MM.1S (cell line): ENCODE results near the gene BNIP5.

ENCODE experiments used
- DNase-seq: peaks from one replicate; pipeline ENCODE4 v3.0.0-alpha.2; 2015
- H2AFZ ChIP-seq: fragments of 300-600 bp; sonication (generic); 2 replicates; pipeline ENCODE4 v1.6.0; 2016; ENCODE audit warnings: antibody characterized with exemption, low read length
- H3F3A ChIP-seq: fragments of 300-600 bp; sonication (generic); 2 replicates; pipeline ENCODE4 v1.6.1; 2016; ENCODE audit warnings: mild to moderate bottlenecking, antibody characterized with exemption, low read length, moderate library complexity, mixed read lengths; ENCODE audit not compliant: insufficient read depth
- H3K27ac ChIP-seq: fragments of 300-600 bp; sonication (generic); 2 replicates; pipeline ENCODE4 v1.5.1; 2016; ENCODE audit warnings: mild to moderate bottlenecking, low read length
- H3K27me3 ChIP-seq: fragments of 300-600 bp; sonication (generic); replicated peaks from 2 replicates; pipeline ENCODE4 v1.6.0; 2016; ENCODE audit warnings: low read length; ENCODE audit not compliant: insufficient read depth
- H3K36me3 ChIP-seq: fragments of 300-600 bp; sonication (generic); replicated peaks from 2 replicates; pipeline ENCODE4 v1.6.1; 2016; ENCODE audit warnings: mild to moderate bottlenecking, low read length, mixed read lengths; ENCODE audit not compliant: insufficient read depth
- H3K4me1 ChIP-seq: fragments of 300-600 bp; sonication (generic); 2 replicates; pipeline ENCODE4 v1.6.1; 2016; ENCODE audit warnings: low read length, mixed read lengths
- H3K4me2 ChIP-seq: fragments of 300-600 bp; sonication (generic); 2 replicates; pipeline ENCODE4 v1.6.0; 2016; ENCODE audit warnings: low read depth, low read length
- H3K4me3 ChIP-seq: fragments of 300-600 bp; sonication (generic); 2 replicates; pipeline ENCODE4 v1.5.1; 2016; ENCODE audit warnings: low read length, mixed read lengths
- H3K79me2 ChIP-seq: fragments of 300-600 bp; sonication (generic); 2 replicates; pipeline ENCODE4 v1.6.1; 2016; ENCODE audit warnings: mixed run types, low read length, mixed read lengths
- H3K9ac ChIP-seq: fragments of 300-600 bp; sonication (generic); 2 replicates; pipeline ENCODE4 v1.6.1; 2016; ENCODE audit warnings: low read length, mixed read lengths
- H3K9me2 ChIP-seq: fragments of 300-600 bp; sonication (generic); replicated peaks from 2 replicates; pipeline ENCODE4 v1.6.1; 2016; ENCODE audit warnings: mild to moderate bottlenecking, low read length, mixed read lengths; ENCODE audit not compliant: insufficient read depth
- H3K9me3 ChIP-seq: fragments of 300-600 bp; sonication (generic); replicated peaks from 2 replicates; pipeline ENCODE4 v1.6.1; 2016; ENCODE audit warnings: mild to moderate bottlenecking, low read length, mixed read lengths; ENCODE audit not compliant: insufficient read depth
- H4K20me1 ChIP-seq: fragments of 300-600 bp; sonication (generic); 2 replicates; pipeline ENCODE4 v1.6.1; 2016; ENCODE audit warnings: mild to moderate bottlenecking, low read length, moderate library complexity, mixed read lengths; ENCODE audit not compliant: insufficient read depth
- EZH2 ChIP-seq: fragments of 300-600 bp; sonication (generic); optimal IDR thresholded peaks from 2 replicates; pipeline ENCODE3; 2017; ENCODE audit warnings: low read depth, mild to moderate bottlenecking, antibody characterized with exemption, low read length, mixed read lengths
- EZH2phosphoT487 ChIP-seq: fragments of 300-600 bp; sonication (generic); IDR thresholded peaks from 2 replicates; pipeline ENCODE4 v1.6.1; 2018; ENCODE audit warnings: antibody characterized with exemption, low read length
- TF ChIP-seq, protein P1 (sequence below): fragments of 300-600 bp; sonication (generic); IDR thresholded peaks from 2 replicates; pipeline ENCODE4 v1.5.1; 2016; ENCODE audit warnings: antibody characterized with exemption, low read length, mixed read lengths

The BNIP5 gene

DNA sequence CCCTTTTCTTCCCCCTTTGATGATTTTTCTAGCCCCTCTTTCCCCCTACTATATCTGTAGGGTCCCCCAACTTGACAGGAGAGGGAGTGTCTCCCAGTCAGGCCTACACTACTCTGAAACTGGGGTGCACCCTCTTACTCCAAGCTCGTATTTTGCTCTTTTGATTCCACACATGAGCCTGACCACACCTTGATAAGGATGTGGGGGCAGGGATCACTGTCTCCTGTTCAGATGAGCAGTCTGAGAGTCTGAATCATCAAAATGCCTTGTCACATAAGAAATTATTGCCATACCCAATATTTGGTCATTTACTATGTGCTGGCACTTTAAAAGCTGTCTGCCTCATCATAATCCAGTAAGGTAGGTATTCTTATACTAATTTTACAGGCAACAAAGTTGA is 50.9 kb downstream of the BNIP5 start:
- DNase-seq = no peak
- H3K4me1 ChIP-seq = no peaks in the 10 kb centered on the region
- H3K9ac ChIP-seq = no peak overlapping the region
- no peak overlapping the region for H3K4me2 ChIP-seq
- H3K79me2 ChIP-seq = no peaks in the 10 kb centered on the region
- H3K27ac ChIP-seq = no peak overlapping the region
- no peak overlapping the region for H3K4me3 ChIP-seq
- H3K9me2 ChIP-seq = no peaks in the 10 kb centered on the region
- no peak for TF ChIP-seq EZH2
- TF ChIP-seq, protein P1, sequence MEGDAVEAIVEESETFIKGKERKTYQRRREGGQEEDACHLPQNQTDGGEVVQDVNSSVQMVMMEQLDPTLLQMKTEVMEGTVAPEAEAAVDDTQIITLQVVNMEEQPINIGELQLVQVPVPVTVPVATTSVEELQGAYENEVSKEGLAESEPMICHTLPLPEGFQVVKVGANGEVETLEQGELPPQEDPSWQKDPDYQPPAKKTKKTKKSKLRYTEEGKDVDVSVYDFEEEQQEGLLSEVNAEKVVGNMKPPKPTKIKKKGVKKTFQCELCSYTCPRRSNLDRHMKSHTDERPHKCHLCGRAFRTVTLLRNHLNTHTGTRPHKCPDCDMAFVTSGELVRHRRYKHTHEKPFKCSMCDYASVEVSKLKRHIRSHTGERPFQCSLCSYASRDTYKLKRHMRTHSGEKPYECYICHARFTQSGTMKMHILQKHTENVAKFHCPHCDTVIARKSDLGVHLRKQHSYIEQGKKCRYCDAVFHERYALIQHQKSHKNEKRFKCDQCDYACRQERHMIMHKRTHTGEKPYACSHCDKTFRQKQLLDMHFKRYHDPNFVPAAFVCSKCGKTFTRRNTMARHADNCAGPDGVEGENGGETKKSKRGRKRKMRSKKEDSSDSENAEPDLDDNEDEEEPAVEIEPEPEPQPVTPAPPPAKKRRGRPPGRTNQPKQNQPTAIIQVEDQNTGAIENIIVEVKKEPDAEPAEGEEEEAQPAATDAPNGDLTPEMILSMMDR = no peak
- TF ChIP-seq EZH2phosphoT487 = no peak
- H2AFZ ChIP-seq = no peak overlapping the region
- no peaks in the 10 kb centered on the region for H3F3A ChIP-seq
- no peaks in the 10 kb centered on the region for H4K20me1 ChIP-seq
- no peaks in the 10 kb centered on the region for H3K27me3 ChIP-seq
- H3K9me3 ChIP-seq = no peaks in the 10 kb centered on the region
- H3K36me3 ChIP-seq = no peaks in the 10 kb centered on the region

DNA sequence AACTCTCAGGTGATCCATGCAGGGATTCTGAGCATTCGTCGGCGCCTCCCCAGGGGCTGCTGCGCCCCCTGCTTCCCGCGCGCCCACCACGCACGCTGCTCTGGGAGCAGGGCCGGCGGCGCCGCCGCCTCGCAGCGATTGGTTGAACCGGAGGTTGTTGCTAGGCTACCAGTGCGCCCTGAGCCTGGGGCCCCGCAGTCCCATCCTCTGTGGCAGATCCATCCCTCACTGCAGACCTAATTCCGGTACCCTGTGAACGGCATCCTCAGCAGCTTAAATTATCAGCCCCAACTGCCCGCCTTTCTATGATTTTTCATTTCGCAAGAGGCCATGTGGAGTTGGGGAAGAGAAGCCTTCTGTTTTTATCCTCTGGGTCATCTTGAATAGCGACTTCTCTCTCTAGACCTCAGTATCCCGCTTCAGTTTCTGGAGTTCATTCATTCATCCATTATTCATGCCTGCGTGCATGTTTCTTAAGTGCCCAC is 51.5 kb downstream of the BNIP5 start:
- Histone ChIP-seq H4K20me1 (no peaks in the 10 kb centered on the region), H3K9me2 (no peaks in the 10 kb centered on the region), H3F3A (no peaks in the 10 kb centered on the region), H3K9me3 (no peaks in the 10 kb centered on the region), H3K4me2 (no peak overlapping the region), H3K27me3 (no peaks in the 10 kb centered on the region), H3K4me1 (no peaks in the 10 kb centered on the region), H3K27ac (no peak overlapping the region), H3K9ac (no peak overlapping the region), H3K79me2 (no peaks in the 10 kb centered on the region), H3K36me3 (no peaks in the 10 kb centered on the region), H3K4me3 (no peak overlapping the region), H2AFZ (no peak overlapping the region)
- DNase-seq = no peak
- TF ChIP-seq EZH2phosphoT487 (no peak), EZH2 (no peak)
- TF ChIP-seq, protein P1 = no peak

DNA sequence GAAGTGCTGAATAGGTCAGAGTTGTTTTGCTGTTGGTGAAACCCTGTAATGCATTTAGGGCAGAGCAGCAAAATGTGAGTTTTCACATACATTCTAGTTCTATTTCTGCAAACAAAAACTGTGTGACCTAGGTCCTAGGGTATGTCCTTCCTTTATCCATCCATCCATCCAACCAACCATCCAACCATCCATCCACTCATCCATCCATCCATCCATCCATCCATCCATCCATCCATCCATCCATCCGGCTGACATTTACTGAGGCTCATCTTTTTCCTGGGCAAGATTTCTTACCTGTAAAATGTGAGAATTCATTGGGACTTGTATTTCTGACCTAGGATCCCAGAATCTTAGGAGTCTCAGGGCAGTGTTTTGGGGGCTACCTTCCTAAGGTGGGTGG is 52.3 kb downstream of the BNIP5 start:
- H3K9me2 ChIP-seq = no peaks in the 10 kb centered on the region
- H3K4me3 ChIP-seq = no peak overlapping the region
- H3K36me3 ChIP-seq = no peaks in the 10 kb centered on the region
- no peak for TF ChIP-seq EZH2phosphoT487
- no peak for TF ChIP-seq EZH2
- TF ChIP-seq, protein P1 = no peak
- no peaks in the 10 kb centered on the region for H3K27me3 ChIP-seq
- no peak overlapping the region for H3K9ac ChIP-seq
- H3K4me2 ChIP-seq = no peak overlapping the region
- H3K79me2 ChIP-seq = no peaks in the 10 kb centered on the region
- no peaks in the 10 kb centered on the region for H3F3A ChIP-seq
- H4K20me1 ChIP-seq = no peaks in the 10 kb centered on the region
- no peak overlapping the region for H3K27ac ChIP-seq
- H3K9me3 ChIP-seq = no peaks in the 10 kb centered on the region
- DNase-seq = no peak
- H3K4me1 ChIP-seq = no peaks in the 10 kb centered on the region
- no peak overlapping the region for H2AFZ ChIP-seq
